Measurements from ENCODE around the gene TOLLIP.

The TOLLIP gene

DNA sequence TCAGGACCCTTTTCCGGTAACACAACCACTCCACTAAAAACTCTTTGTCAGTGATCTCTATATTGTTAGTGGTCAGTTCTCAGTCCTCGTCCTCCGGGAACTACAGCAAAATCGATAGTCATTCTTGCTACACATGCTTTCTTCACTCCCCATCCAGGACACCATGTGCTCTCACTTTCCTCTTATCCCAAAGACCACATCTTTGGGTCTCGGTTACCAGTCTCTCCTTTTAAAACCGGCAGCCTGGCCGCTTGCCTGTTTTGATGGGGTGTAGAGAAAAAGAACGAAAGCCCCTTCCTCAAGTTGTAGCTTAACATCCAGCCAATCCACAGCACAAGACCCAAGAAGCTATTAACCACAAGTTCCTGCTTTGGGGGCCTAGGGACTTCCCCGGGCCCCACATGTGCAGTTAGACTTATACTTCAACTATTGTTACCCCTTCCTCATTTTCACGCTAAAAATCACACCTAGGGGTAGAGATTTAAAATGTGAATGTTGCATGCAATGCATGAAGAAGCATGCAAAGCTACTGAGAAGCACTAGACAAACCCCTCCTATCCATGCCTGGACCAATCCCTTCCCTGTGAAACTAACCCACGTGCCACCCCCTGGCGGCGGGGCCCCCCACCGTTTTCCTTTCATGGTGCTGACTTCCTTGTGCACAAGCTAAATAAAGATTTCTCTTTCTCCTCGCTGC, 1.5 kb upstream of the TOLLIP start:
- H3K79me2 ChIP-seq (ENCODE audit: control insufficient read depth, low read length): peaks cover 16% of the 10 kb centered on the region
- H3K9me3 ChIP-seq (ENCODE audit: control insufficient read depth, insufficient read depth, low read length): peaks cover 11% of the 10 kb centered on the region
- peaks cover 41% of the 10 kb centered on the region for H3K4me1 ChIP-seq (ENCODE audit: control insufficient read depth, low read length)
- H3F3A ChIP-seq (ENCODE audit: control insufficient read depth, insufficient read depth): peaks cover 7% of the 10 kb centered on the region; the same call in 1 of the 2 replicates
- peak overlapping the region; percentile 54 for H3K27ac ChIP-seq (ENCODE audit: low read depth, low read length)
- no peaks in the 10 kb centered on the region for H3K9me2 ChIP-seq (replicated peaks; ENCODE audit: control insufficient read depth, low read length)
- H3K4me3 ChIP-seq (ENCODE audit: low read length): peak overlapping the region; percentile 74
- H4K20me1 ChIP-seq (ENCODE audit: control insufficient read depth, insufficient read depth, low read depth, low read length): no peaks in the 10 kb centered on the region
- H3K36me3 ChIP-seq (ENCODE audit: control insufficient read depth, low read length): no peaks in the 10 kb centered on the region
- no peaks in the 10 kb centered on the region for H3K27me3 ChIP-seq (ENCODE audit: control insufficient read depth, low read length)
- TF ChIP-seq, protein P1, sequence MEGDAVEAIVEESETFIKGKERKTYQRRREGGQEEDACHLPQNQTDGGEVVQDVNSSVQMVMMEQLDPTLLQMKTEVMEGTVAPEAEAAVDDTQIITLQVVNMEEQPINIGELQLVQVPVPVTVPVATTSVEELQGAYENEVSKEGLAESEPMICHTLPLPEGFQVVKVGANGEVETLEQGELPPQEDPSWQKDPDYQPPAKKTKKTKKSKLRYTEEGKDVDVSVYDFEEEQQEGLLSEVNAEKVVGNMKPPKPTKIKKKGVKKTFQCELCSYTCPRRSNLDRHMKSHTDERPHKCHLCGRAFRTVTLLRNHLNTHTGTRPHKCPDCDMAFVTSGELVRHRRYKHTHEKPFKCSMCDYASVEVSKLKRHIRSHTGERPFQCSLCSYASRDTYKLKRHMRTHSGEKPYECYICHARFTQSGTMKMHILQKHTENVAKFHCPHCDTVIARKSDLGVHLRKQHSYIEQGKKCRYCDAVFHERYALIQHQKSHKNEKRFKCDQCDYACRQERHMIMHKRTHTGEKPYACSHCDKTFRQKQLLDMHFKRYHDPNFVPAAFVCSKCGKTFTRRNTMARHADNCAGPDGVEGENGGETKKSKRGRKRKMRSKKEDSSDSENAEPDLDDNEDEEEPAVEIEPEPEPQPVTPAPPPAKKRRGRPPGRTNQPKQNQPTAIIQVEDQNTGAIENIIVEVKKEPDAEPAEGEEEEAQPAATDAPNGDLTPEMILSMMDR (IDR thresholded peaks at IDR 0.05; ENCODE audit: low read depth, low read length, poor library complexity, severe bottlenecking): peak; percentile 33
- TF ChIP-seq EZH2phosphoT487 (IDR thresholded peaks at IDR 0.05; ENCODE audit: borderline replicate concordance, low read length): no peak
- peak overlapping the region; percentile 82 for H3K4me2 ChIP-seq (ENCODE audit: low read length)

DNA sequence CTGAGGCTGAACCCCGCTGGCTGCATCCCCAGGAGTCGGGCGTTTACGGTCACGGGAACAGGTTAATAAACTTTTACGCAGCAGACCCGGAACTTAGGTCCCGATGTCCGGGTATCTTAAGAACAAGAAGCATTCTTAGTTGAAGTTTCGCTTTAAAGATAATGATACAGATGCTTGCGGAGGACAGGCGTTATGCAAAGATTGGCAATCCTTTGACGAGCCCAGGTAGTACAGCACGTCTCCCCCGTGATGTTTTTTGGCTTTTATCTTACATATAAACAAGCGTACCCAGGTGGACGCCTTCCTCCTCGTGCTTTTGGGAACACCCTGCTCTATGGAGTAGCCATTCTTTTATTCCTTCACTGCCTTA, 871 bp upstream of the TOLLIP start:
- Histone ChIP-seq H3K9me2 (replicated peaks; ENCODE audit: control insufficient read depth, low read length) (no peaks in the 10 kb centered on the region), H4K20me1 (ENCODE audit: control insufficient read depth, insufficient read depth, low read depth, low read length) (no peaks in the 10 kb centered on the region), H3K4me3 (ENCODE audit: low read length) (peak overlapping the region; percentile 74), H3K36me3 (ENCODE audit: control insufficient read depth, low read length) (no peaks in the 10 kb centered on the region), H3K4me1 (ENCODE audit: control insufficient read depth, low read length) (peaks cover 41% of the 10 kb centered on the region), H3K4me2 (ENCODE audit: low read length) (peak overlapping the region; percentile 82), H3K27me3 (ENCODE audit: control insufficient read depth, low read length) (no peaks in the 10 kb centered on the region), H3F3A (ENCODE audit: control insufficient read depth, insufficient read depth) (peaks cover 7% of the 10 kb centered on the region; the same call in 1 of the 2 replicates), H3K27ac (ENCODE audit: low read depth, low read length) (peak overlapping the region; percentile 54), H3K79me2 (ENCODE audit: control insufficient read depth, low read length) (peaks cover 16% of the 10 kb centered on the region), H3K9me3 (ENCODE audit: control insufficient read depth, insufficient read depth, low read length) (peaks cover 11% of the 10 kb centered on the region)
- no peak for TF ChIP-seq EZH2phosphoT487 (IDR thresholded peaks at IDR 0.05; ENCODE audit: borderline replicate concordance, low read length)
- TF ChIP-seq, protein P1 (IDR thresholded peaks at IDR 0.05; ENCODE audit: low read depth, low read length, poor library complexity, severe bottlenecking): no peak

DNA sequence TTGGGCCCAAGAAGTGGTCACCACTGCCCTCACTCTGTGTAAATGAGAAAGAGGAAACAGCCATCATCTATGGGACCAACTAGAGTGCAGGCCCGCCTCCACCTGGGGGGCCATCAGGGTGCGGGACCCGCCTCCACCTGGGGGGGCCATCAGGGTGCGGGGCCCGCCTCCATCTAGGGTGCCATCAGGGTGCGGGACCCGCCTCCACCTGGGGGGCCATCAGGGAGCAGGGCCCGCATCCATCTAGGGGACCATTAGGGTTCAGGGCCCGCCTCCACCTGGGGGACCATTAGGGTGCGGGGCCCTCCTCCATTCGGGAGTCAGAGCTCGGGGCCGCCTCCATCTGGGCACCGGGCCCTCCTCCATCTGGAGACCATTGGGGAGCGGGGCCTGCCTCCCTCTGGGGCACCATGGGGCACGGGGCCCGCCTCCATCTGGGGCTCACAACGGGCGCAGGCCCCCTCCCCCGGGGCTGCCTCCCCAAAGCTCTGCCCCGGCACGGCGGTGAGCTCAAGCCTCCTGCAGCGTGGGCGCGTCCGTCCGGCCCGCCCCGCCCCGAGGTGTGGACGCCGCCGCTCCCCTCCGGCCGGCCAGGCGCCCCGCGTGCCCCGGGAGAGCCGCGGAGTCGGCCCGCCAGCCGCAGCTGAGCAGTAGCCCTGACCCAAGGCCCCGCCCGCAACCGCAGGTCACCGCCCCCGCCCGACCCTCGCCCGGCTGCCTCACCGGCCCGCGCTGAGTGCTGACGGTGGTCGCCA, 512 bp downstream of the TOLLIP start:
- H3K79me2 ChIP-seq (ENCODE audit: control insufficient read depth, low read length): peaks cover 16% of the 10 kb centered on the region
- no peak overlapping the region for H3K27ac ChIP-seq (ENCODE audit: low read depth, low read length)
- TF ChIP-seq EZH2phosphoT487 (IDR thresholded peaks at IDR 0.05; ENCODE audit: borderline replicate concordance, low read length): no peak
- TF ChIP-seq, protein P1 (IDR thresholded peaks at IDR 0.05; ENCODE audit: low read depth, low read length, poor library complexity, severe bottlenecking): no peak
- H3K27me3 ChIP-seq (ENCODE audit: control insufficient read depth, low read length): no peaks in the 10 kb centered on the region
- H3K9me2 ChIP-seq (replicated peaks; ENCODE audit: control insufficient read depth, low read length): no peaks in the 10 kb centered on the region
- H3K36me3 ChIP-seq (ENCODE audit: control insufficient read depth, low read length): no peaks in the 10 kb centered on the region
- peaks cover 41% of the 10 kb centered on the region for H3K4me1 ChIP-seq (ENCODE audit: control insufficient read depth, low read length)
- H3K9me3 ChIP-seq (ENCODE audit: control insufficient read depth, insufficient read depth, low read length): peaks cover 11% of the 10 kb centered on the region
- peak overlapping the region; percentile 84 for H3K4me2 ChIP-seq (ENCODE audit: low read length)
- H3K4me3 ChIP-seq (ENCODE audit: low read length): peak overlapping the region; percentile 74
- H4K20me1 ChIP-seq (ENCODE audit: control insufficient read depth, insufficient read depth, low read depth, low read length): no peaks in the 10 kb centered on the region
- peaks cover 10% of the 10 kb centered on the region for H3F3A ChIP-seq (ENCODE audit: control insufficient read depth, insufficient read depth)

Measured in DOHH2 (cell line).